Measurements from ENCODE around the gene ADGRL3.

DNA sequence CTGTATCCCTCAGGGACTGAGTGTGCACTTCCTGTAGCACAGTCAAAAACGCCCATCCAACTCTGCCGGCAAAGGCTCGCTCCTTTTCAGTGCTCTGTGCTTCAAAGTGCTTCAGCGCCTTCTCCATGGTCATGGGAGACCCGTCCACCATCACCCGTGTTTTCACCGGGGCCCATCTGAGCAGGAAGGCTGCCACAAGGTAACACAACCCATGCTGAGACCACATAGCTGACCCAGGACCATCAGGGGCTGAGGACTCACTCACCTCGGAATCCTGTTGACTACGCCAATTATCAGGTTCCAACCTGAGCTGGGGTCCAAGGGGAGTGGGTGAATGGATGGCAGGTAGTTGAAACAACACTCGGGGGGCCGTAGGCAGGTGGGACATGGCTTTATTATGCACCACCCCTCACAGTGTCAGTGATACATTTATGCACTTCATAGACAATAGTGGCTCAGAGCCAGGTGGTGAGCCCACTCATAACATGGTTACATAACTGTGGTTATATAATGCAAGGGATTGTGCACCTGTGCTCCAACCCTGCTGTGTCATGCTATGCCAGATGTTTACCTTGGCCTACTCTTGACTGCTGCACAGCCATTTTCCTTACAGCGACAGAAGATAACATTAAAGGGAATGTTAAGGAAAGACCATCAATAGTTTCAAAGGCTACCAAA, 227.8 kb downstream of the ADGRL3 start:
- TF ChIP-seq, protein P1, sequence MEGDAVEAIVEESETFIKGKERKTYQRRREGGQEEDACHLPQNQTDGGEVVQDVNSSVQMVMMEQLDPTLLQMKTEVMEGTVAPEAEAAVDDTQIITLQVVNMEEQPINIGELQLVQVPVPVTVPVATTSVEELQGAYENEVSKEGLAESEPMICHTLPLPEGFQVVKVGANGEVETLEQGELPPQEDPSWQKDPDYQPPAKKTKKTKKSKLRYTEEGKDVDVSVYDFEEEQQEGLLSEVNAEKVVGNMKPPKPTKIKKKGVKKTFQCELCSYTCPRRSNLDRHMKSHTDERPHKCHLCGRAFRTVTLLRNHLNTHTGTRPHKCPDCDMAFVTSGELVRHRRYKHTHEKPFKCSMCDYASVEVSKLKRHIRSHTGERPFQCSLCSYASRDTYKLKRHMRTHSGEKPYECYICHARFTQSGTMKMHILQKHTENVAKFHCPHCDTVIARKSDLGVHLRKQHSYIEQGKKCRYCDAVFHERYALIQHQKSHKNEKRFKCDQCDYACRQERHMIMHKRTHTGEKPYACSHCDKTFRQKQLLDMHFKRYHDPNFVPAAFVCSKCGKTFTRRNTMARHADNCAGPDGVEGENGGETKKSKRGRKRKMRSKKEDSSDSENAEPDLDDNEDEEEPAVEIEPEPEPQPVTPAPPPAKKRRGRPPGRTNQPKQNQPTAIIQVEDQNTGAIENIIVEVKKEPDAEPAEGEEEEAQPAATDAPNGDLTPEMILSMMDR (IDR thresholded peaks at IDR 0.05): no peak
- TF ChIP-seq POLR2A (IDR thresholded peaks at IDR 0.05): no peak

Data from transverse colon (tissue), 3 donors.